Measurements from ENCODE around the gene PCDHB8.

- peak; percentile 20 for TF ChIP-seq POLR2AphosphoS5 (IDR thresholded peaks at IDR 0.05)
- TF ChIP-seq CTCF (IDR thresholded peaks at IDR 0.05; ENCODE audit: poor library complexity, severe bottlenecking): peak; percentile 55
- TF ChIP-seq REST (IDR thresholded peaks at IDR 0.05; ENCODE audit: borderline replicate concordance): no peak
- TF ChIP-seq TAF1 (IDR thresholded peaks at IDR 0.05; ENCODE audit: low read depth): no peak
- peak; percentile 47 for TF ChIP-seq SMC3 (conservative IDR thresholded peaks at IDR 0.05; ENCODE audit: poor library complexity)
- no peak for TF ChIP-seq EZH2 (IDR thresholded peaks at IDR 0.05; ENCODE audit: borderline replicate concordance, insufficient read depth, low read length, poor library complexity, severe bottlenecking)
These were observed 4.7 kb downstream of the PCDHB8 start, which contains the start of gene PCDHB16 for GRCh38 chr5:141182248-141182647.
